Endothelial cell of umbilical vein (primary cell): ENCODE measurements around the gene AKR7A3.

Source experiments
- EZH2 ChIP-seq: IDR thresholded peaks from 2 replicates; pipeline ENCODE4 v1.6.1; 2012; ENCODE audit warnings: borderline replicate concordance, low read depth, mild to moderate bottlenecking, moderate library complexity, low read length, inconsistent platforms; ENCODE audit not compliant: severe bottlenecking
- JUN ChIP-seq: IDR thresholded peaks from 2 replicates; pipeline ENCODE4 v1.6.1; 2011; ENCODE audit warnings: borderline replicate concordance, low read depth; ENCODE audit not compliant: insufficient read length, insufficient read depth
- POLR2A ChIP-seq: IDR thresholded peaks from 2 replicates; pipeline ENCODE4 v1.6.1; 2012; ENCODE audit warnings: low read depth, mild to moderate bottlenecking, control low read depth, low read length
- POLR2AphosphoS5 ChIP-seq: IDR thresholded peaks from 2 replicates; pipeline ENCODE4 v1.6.1; 2012; ENCODE audit warnings: low read depth, mild to moderate bottlenecking, control low read depth, low read length, moderate library complexity; ENCODE audit not compliant: insufficient read depth
- TF ChIP-seq, protein P1 (sequence below), 2 donors: IDR thresholded peaks; 1 replicate in 1 of 2; 2 replicates in 1 of 2; pipeline ENCODE4 v1.5.1; 2011; ENCODE audit warnings: low read length in 2 of 2, mild to moderate bottlenecking in 2 of 2, moderate library complexity in 2 of 2, control low read depth in 1 of 2, inconsistent platforms in 1 of 2, low read depth in 1 of 2; ENCODE audit not compliant: insufficient read depth in 1 of 2; ENCODE audit errors: extremely low read depth in 1 of 2

DNA sequence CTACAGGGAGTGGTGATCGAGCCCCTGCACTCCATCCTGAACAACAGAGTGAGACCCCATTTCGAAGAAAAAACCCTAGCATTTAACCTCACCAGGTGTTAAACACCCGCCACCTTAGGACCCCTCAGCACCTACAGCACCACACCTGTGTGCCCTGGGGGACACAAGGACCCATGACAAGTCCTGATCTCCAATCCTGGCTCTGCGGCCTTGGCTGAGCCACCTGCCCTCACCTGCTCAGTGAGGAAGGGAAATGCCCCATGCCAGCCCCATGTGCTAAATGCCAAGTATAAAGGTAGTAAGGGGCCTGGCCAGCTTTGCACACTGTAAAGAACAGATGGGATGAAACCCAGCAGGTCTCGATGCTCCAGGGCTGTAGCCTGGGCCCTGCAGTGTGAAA, 25.8 kb downstream of the AKR7A3 start:
- TF ChIP-seq, protein P1, sequence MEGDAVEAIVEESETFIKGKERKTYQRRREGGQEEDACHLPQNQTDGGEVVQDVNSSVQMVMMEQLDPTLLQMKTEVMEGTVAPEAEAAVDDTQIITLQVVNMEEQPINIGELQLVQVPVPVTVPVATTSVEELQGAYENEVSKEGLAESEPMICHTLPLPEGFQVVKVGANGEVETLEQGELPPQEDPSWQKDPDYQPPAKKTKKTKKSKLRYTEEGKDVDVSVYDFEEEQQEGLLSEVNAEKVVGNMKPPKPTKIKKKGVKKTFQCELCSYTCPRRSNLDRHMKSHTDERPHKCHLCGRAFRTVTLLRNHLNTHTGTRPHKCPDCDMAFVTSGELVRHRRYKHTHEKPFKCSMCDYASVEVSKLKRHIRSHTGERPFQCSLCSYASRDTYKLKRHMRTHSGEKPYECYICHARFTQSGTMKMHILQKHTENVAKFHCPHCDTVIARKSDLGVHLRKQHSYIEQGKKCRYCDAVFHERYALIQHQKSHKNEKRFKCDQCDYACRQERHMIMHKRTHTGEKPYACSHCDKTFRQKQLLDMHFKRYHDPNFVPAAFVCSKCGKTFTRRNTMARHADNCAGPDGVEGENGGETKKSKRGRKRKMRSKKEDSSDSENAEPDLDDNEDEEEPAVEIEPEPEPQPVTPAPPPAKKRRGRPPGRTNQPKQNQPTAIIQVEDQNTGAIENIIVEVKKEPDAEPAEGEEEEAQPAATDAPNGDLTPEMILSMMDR (IDR thresholded peaks at IDR 0.05; ENCODE audit: extremely low read depth in 1 of 2, insufficient read depth in 1 of 2, low read depth in 1 of 2, low read length in 2 of 2), result no peak
- TF ChIP-seq POLR2A, result no peak
- no peak for TF ChIP-seq EZH2
- TF ChIP-seq POLR2AphosphoS5, result no peak
- TF ChIP-seq JUN, result no peak
